GM19395 (cell line): ENCODE measurements around the gene SAMD4A.

Experiments
- ATAC-seq: cut with Tn5 transposase; IDR thresholded peaks from one replicate; pipeline ENCODE4 v1.9.1; 2021; ENCODE audit warnings: mild to moderate bottlenecking, moderate library complexity; ENCODE audit not compliant: unreplicated experiment

The SAMD4A gene

DNA sequence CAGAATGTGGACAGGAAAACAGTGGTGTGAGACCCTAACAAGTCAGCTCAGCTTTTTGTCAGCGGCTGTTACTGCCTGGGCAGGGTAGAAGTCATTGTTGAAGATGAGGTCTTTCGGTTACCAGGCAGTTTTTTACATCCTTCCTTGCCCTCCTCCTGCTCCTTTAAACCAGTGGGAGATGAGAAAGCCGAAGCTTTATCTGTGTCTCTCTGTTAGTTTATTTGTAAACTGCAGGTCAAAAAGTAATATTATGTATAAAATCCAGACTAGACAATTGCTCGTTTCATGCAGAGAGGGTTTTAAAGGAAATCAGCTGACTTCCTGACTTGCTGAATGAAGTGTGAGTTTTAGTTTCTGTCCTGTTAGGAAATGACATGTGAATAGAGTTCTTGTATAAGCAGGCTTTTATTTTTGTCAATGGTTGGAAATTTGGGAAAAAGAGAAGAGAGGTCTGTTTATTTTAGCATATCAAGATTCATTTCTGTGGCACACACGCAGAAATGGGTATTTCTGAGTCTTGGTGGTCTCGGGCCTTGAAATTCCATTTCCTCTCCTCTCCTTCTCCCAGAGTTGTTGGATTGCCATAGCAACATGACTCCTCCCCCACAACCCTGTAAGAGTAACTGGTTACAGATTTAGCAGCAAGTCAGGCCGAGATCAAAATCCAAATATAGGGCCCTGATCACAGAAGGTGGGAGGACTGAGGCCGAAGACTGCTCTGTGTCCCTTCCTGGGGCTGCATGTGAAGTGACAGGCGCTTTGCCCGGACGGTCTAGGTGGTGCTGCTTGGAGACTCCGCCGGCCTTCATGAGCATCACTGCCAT, 60.8 kb downstream of the SAMD4A start:
- ATAC-seq: peak; percentile 79

DNA sequence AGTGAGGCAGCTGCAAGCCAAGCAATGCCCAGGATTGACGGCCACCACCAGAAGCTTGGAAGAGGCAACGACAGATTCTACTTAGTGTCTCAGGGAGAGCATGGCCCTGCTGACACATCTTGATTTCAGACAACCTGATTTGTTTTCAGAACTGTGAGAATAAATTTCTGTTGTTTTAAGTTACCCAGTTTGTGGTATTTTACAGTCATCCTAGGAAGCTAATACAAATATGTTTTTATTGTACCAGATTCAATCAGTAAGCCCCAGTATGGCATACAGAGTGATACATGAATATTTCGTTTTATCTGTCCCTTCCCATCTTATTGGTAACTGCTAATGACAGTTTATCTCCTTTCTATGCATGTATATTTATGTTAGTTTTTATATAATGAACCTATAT, 62.3 kb downstream of the SAMD4A start:
- ATAC-seq: no peak

DNA sequence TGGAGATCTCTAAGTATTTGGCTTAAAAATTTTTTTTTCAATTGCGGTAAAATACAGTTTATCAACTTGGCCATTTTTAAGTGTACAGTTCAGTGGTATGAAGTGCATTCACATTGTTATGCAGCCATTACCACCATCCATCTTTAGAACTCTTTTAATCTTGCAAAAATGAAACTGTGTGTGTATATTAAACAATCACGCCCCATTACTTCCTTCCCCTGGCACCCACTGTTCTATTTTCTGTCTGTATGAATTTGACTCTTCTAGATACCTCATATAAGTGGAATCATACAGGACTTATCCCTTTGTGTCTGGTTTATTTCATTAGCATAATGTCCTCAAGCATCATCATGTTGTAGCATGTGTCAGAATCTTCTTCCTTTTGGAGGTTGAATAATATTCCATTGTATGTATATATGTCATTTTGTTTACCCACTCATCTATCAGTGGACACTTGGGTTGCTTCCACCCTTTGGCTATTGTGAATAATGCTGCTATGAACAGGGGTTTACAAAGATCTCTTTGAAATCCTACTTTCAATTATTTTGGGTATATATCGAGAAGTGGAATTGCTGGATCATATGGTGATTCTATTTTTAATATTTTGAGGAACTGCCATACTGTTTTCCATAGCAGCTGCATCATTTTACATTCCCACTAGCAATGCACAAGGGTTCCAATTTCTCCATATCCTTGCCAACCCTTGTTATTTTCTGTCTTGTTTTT, 62.9 kb downstream of the SAMD4A start:
- no peak for ATAC-seq

DNA sequence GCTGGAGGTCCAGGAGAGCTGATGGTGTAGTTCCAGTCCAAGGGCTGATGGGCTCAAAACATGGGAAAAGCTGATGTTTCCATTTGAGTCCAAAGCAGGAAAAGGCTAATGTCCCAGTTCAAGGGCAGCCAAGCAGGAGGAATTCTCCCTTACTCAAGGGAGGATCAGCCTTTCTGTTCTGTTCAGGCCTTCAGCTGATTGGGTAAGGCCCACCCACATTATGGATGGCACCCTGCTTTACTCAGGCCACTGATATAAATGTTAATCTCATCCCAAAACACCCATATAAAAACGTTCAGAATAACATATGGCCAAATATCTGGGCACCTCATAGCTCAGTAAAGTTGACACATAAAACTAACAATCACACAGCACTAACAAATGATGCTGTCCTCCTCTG, 64.1 kb downstream of the SAMD4A start:
- ATAC-seq: no peak

DNA sequence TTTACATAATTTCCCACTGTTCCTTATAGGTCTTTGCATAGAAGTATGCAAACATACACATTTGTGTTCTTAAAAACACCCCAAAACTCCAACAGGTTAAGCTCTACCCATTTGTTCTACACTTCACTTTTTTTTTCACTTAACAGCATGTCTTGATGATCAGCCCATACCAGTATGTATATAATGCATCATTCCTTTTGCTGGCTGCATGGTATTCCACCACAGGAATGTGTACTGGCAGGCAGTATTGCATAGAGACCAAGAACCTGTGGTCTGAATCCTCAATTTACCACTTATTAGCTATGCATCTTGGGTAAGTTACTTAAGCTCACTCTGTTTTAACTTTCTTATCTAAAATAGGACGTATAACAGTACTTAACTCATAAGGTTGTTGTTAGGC, 65.5 kb downstream of the SAMD4A start:
- no peak for ATAC-seq

DNA sequence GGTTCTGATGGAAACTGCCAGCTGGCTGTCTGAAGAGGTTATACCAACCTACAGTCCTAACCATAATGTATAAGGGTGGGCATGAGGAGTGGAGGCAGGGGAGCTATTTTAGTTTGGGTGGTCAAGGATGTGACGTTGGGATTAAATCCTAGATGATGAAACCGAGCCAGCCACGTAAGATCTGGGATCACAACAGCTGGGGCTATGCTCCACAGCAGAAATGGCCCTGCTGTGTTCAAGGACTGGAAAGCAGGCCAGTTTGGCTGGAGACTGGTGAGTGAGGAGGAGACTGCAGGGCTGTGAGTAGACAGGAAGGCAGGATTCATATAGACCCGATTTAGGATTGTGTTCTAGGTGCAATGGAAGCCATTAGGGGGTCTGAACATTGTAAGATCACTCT, 66.1 kb downstream of the SAMD4A start:
- no peak for ATAC-seq

DNA sequence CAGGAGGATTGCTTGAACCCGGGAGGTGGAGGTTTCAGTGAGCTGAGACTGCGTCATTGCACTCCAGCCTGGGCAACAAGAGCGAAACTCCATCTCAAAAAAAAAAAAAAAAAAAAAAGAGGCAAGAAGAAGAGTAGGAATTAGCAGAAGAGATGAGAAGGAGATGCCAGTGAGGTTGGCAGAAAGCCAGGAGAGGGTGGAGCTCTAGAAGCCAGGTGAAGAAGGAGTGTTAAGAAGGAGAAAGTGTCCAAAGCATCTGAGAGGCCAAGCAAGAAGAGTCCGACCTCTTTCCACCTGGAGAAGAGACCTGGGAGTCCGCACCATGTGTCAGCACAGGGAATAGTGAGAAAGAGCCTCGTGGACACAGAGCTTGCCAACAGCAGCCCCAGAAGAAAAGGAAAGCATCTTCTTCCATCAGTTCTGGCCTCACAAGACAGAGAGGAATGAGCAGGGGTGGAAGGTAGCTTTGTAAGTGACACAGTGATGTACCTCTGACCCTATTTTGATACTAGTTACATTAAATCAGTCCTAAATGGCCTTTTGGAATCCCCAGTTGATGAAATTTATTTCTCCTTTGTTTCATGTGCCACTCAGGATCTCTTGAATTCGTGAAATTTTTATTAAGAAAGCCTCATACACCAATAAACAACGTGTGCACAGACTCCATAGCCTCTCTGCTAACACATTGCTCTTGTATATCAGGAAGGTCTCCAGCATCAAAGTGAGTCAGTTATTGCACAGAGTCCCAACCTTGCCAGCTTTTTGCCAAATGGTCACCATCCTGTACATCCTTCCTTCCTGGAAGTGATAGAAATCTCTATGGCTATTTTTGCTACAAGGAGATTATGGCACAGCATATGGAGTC, 70.6 kb downstream of the SAMD4A start:
- no peak for ATAC-seq

DNA sequence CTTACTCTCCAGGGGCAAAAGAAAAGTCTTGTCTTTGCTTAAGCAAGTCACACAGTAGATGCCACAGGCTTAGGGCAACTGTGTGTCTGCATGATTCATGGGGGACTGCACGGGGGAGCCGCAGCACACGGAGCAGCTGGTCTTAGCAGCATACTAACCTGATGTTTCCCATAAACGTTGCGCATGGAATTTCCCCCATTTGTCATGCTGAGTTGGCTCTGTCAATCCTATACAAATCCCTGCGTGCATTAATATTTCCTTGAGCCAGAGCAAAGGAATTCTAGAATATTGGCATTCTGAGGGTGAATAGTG, 71.2 kb downstream of the SAMD4A start:
- ATAC-seq: no peak

DNA sequence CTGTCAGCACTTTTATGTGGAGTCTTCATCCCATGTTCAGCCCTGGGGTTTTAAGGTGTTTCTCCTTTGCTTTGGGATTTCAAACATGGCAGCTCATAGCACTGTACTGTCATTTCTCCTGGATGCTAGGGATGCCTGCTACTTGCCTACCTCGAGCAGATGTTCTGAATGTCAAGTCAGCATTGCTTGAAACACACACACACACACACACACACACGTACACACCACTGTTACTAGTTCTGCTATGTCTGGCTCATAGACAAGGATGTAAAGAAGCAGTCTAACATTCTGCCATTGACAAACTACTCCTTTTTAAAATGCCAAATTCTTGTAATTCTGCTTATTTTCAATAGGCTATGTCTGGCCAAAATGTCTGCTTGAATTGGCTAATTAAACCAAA, 72.7 kb downstream of the SAMD4A start:
- ATAC-seq: no peak

DNA sequence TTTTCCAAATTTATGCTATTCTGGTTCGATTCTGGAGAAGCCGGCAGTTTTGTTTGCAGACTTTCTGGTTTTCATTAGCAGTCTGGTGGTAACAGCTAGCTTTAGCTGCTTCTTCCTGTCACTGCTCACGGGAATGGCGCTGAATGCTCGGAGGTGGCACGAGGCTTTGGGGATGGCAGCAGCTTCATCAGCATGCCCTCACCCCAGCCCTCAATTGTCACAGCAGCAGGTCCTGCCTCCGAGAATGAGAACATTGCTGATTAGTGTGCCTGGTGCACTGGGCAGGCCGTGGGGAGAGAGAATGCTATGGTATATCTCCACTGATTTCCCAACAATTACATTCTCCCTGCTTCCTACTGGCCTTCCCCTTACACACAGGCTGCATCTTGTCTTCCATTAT, 73.6 kb downstream of the SAMD4A start:
- ATAC-seq: no peak

DNA sequence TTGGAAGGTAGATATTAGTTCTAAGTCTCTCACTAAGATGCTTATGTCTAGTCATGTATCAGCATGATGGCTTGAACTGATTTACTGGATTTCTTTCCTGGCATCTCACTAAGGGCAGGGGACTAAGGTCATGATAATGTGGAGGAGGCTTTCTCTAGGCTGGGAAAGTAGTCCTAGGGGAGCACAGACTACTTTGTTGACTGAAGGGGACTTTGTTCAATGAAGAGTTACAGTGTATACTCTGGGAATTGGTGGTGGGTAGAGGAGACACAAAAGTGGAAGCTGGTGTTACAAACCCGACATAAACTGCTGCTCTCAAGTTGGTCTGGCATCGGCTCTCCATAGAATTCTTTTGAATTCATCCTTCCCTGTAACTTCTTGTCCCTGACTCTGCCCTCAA, 75.2 kb downstream of the SAMD4A start:
- no peak for ATAC-seq

DNA sequence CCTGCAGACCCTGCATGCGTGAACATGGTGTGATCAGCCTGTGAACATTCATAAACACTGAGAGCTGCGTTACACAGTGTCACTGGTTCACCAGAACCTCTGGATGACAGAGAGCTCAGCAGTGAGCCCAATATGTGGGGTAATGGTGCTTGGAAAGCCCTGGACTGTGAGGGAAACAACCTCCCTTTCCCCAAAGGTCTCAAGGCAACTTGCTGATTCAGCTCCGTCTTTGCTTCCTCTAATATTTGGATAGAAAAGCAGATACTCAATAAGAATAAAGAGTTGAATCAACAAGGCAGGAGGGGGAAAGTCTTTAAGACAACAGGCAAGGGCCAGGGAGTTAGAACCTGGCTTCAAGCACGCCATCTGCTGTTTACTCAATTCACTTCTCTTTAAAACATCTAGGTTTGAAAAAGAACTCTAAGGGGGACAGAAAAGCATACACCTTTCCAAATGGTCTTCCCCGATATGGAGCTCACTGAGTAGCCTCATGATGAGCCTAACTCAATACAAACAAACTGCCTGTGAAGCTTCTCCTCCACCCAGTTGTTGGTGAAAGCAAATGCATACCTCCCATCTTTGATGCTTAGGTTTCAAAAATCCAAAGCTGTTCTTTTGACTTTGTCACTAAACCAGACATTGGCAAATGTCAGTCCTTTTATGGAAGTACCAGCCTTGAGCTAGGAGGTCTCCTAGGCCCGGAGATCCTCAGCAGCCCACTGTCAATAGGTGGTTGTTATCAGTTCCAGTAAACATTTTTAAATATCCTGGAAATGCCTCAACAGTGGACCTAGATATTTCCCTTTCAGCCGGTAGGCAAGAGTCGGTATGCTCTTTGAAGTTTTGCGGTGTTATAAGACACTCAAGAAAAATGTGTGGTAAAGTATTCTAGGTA, 76.1 kb downstream of the SAMD4A start:
- ATAC-seq: no peak

DNA sequence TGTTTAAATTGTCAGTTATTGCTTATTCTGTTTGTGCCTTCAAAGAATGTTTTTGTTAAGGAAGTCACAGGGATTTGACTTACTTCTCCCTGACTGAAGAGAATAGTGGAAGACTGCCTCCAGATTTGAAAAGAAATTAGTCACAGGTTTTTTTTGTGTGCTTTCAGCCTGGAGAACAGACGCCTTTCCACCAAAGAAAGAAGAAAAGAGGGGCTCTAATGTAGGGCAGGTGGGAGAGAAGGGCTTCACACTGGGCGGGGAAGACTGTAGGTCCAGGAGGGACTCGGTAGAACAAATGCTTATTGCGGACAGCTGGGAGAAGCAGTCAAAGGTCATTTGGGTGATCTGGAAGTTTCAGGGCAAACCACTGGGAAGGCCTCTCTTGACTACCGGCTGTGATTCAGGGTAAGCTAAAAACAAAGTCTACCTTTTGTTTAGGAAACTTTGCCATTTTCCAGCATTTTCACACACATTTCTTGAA, 76.8 kb downstream of the SAMD4A start:
- no peak for ATAC-seq

DNA sequence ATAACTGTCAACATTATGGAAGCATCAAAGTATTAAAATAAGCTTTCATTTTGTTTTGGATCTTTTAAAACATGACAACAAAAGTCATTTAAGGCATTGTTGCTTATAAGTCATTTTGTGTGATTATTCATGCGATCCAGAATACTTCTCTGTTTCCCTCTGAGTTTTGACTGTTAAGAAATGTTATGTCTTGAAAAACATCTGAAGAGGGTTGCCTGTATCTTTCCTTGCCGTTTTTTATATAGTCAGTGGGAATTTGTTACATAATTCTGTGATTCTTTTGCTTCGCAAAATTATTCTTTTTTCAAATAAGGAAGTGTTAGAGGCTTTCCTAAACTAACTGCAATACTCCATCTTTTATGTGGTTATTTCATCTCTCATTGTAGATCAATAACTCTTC, 78.7 kb downstream of the SAMD4A start:
- no peak for ATAC-seq

DNA sequence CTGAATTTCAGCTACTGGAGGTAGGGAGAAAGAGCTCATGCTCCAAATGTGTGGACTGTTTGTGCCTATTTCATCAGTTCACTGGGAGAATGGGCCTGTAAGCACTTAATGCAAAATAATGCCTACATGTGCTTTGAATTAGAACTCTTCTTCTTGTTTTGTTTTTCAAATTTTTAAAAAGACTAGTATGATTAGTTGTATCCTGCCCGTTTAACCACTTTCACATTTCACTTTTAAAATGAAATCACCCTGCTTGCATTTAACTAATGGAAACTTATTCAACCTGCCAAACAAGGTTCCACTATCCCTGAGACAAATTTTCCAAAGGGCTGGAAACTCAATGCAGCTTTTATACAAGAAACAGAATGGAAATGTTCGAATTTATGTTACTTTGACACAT, 79.7 kb downstream of the SAMD4A start:
- ATAC-seq: no peak

DNA sequence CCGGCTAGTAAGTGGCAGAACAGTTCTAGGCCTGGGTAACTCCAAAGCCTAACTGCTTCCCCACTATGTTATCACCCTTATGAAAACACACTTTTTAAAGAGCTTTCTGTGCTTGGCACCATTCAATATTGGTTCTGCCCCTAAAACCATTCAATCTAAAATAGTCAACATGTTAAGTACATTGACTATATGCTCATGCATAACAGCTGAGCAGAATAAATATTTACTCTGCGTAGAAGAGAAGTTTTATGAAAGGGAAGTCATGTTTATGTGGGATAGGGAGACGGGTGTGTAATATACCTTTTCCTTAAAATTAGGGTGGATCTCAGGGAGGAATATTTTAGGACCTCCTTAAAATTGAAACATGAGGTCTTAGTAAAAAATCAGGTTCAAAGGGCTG, 80.5 kb downstream of the SAMD4A start:
- no peak for ATAC-seq

DNA sequence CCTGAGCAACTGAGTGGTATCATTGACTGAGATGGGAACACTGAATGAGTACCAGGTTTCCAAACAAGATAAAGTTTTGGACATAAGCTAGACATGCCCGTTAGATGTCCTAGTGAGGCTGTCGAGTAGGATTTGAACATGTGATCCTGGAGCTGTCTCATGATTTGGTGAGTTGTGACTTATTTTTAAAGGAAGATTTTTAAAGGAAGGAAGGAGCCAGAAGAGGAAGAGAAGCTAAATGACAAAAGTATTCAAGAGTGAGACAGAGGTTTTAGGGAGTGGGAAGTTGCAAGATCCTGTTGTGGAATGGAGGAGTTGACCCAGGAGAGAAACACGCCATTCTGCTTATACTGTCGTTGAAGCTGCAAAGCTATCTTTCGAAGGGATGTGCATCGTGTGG, 82.1 kb downstream of the SAMD4A start:
- no peak for ATAC-seq

DNA sequence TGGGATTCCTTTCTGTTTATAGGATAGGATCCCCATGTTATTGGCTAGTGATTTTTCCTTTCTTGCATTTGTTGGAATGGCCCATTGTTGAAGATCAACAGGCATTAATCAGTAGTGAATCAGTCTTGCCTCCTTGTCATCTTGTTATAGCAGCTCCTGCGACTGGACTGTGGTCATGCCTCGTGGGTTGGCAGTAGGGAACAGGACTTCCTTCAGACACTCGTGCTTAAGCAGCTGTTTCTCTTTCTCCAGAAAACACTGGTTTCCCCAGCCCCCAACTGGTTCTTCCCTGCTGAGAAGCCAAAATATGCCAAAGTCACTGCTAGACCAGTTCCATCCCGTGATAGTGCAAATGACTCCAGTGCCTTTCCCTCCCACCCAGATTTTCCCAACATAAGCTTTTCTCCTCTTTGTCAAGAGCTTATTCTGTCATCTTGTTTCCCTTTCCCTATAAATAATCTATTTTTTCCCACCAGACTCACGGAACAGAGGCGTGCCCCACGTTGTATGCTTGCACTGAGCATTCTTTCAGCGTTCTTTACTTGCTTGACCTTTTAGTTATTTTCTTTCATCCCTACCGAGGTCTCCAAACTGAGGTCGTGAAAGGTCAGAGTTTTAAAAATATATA, 83.5 kb downstream of the SAMD4A start:
- ATAC-seq: no peak

DNA sequence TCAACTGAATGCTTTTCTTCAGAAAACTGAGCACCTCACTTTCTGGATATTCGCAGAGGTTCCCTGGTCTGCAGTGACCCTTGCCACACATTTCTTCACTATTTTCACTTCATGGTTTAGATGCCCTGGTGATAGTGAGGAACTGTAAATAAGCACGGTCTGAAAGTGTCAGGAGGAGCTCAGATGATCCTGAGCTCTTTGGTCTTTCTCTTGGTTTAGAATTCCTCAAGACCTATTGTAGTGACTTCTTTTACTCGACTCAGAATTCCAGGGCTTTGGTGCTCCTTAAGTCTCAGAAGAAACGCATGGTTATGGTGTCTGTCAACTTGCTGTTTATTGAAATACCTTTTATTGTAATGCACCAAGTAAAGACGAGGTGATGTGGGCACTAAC, 84.0 kb downstream of the SAMD4A start:
- ATAC-seq: no peak

DNA sequence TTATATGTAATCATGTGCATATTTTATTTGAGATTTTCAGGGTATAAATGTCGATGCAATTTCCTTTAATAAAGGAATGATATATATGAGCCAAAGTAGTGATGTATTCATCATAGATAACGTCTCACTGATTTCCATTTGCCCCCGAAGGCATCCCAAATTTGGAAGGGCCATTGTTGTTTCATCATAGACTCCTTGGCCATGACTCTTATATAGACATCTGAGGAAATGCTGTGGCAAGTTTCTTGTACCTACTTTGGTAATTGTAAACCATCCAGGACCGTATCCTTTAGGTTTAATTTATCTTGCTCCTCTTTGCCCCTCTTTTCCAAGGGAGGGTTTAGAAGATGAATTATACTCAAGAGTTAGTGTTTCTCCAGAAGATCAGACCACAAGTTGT, 84.7 kb downstream of the SAMD4A start:
- ATAC-seq: no peak
